ENCODE results near the gene IDUA.

DNA sequence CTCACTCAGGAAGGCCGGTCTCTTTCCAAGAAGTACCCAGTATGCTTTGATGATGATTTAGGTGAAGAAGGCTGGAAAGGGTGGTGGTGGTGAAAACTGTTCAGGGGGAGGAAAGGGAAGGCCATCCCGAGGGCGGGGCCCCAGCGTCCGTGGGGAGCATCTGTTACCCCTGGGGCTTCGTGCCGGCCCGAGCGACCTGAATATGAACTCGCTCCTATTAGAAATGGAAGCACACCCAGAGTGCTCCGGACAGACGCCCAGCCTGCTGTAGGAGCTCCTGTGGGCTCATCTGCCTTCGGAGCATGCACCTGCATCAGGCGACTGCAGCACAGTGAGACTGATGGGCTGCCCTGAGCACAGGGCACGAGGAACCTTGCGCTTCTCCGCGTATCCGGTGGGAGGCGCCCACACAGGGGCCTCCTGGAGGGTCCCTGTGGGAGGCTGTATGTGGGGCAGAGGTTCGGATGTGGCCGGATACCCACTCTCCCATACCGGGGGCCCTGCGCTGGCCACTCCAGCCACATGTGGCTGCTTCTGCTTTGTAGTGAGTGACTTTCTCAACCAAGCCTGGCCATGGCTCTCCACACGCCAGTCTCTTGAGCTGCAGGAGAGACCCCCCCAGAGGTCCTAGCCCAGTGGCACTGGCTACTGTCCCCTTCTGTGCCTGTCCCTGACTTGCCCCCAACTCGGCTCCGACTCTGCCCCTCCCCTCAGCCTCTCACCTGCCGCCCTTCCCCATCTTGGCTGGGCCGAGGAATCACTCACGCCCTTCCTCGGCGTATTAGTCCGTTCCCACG is 61.3 kb downstream of the IDUA start:
- TF ChIP-seq, protein P1, sequence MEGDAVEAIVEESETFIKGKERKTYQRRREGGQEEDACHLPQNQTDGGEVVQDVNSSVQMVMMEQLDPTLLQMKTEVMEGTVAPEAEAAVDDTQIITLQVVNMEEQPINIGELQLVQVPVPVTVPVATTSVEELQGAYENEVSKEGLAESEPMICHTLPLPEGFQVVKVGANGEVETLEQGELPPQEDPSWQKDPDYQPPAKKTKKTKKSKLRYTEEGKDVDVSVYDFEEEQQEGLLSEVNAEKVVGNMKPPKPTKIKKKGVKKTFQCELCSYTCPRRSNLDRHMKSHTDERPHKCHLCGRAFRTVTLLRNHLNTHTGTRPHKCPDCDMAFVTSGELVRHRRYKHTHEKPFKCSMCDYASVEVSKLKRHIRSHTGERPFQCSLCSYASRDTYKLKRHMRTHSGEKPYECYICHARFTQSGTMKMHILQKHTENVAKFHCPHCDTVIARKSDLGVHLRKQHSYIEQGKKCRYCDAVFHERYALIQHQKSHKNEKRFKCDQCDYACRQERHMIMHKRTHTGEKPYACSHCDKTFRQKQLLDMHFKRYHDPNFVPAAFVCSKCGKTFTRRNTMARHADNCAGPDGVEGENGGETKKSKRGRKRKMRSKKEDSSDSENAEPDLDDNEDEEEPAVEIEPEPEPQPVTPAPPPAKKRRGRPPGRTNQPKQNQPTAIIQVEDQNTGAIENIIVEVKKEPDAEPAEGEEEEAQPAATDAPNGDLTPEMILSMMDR (IDR thresholded peaks at IDR 0.05; ENCODE audit: low read depth, low read length): no peak
- no peak for TF ChIP-seq EZH2phosphoT487 (IDR thresholded peaks at IDR 0.05; ENCODE audit: low read depth)

Measured in OCI-LY3 (cell line).